ENCODE measurements around the gene MEP1B.

Gene MEP1B

GRCh38 chr18:32189790-32190189, at the start of gene MEP1B:
Gene MEP1B (plus strand): TSS chr18:32190039. CDS start chr18:32190071, 32 bp downstream.
- H3K36me3 ChIP-seq = no peaks in the 10 kb centered on the region
- H3K4me1 ChIP-seq = no peaks in the 10 kb centered on the region
- no peak for TF ChIP-seq CTCF (IDR thresholded peaks at IDR 0.05)
- H3K9me3 ChIP-seq = no peaks in the 10 kb centered on the region
- intact Hi-C loops (cut with DNase I; ENCODE audit: low total_unique reads) = no loop called here
- DNase-seq = no peak
- H3K27ac ChIP-seq = no peak within 1 kb of the TSS
- no peaks in the 10 kb centered on the region for H3K27me3 ChIP-seq
- H3K4me3 ChIP-seq = no peak within 1 kb of the TSS

- H3K36me3 ChIP-seq = no peaks in the 10 kb centered on the region
- TF ChIP-seq CTCF (IDR thresholded peaks at IDR 0.05) = no peak
- intact Hi-C loops (cut with DNase I; ENCODE audit: low total_unique reads) = no loop called here
- H3K9me3 ChIP-seq = no peaks in the 10 kb centered on the region
- no peaks in the 10 kb centered on the region for H3K4me1 ChIP-seq
- no peak for DNase-seq
- H3K4me3 ChIP-seq = no peak overlapping the region
- no peaks in the 10 kb centered on the region for H3K27me3 ChIP-seq
- H3K27ac ChIP-seq = no peak overlapping the region
Measured at GRCh38 chr18:32148185-32148870, 41.5 kb upstream of the MEP1B start.

- Histone ChIP-seq H3K36me3 (no peaks in the 10 kb centered on the region), H3K9me3 (no peaks in the 10 kb centered on the region), H3K27ac (no peak overlapping the region), H3K4me3 (no peak overlapping the region), H3K4me1 (no peaks in the 10 kb centered on the region), H3K27me3 (no peaks in the 10 kb centered on the region)
- intact Hi-C loops (cut with DNase I; ENCODE audit: low total_unique reads) = no loop called here
- DNase-seq = no peak
- TF ChIP-seq CTCF (IDR thresholded peaks at IDR 0.05) = no peak
Measured at GRCh38 chr18:32152705-32153448, 37.0 kb upstream of the MEP1B start.

GRCh38 chr18:32156855-32157254, 33.0 kb upstream of the MEP1B start:
- no peaks in the 10 kb centered on the region for H3K36me3 ChIP-seq
- no peak overlapping the region for H3K4me3 ChIP-seq
- DNase-seq = no peak
- TF ChIP-seq CTCF (IDR thresholded peaks at IDR 0.05) = no peak
- peaks cover 0 to 6% (median 0%) of the 10 kb centered on the region in 4 donors for H3K4me1 ChIP-seq
- H3K27ac ChIP-seq = no peak overlapping the region
- intact Hi-C loops (cut with DNase I; ENCODE audit: low total_unique reads) = no loop called here
- no peaks in the 10 kb centered on the region for H3K27me3 ChIP-seq
- no peaks in the 10 kb centered on the region for H3K9me3 ChIP-seq

- no peak overlapping the region for H3K4me3 ChIP-seq
- no peak for TF ChIP-seq CTCF (IDR thresholded peaks at IDR 0.05)
- H3K27ac ChIP-seq = no peak overlapping the region
- no peaks in the 10 kb centered on the region for H3K9me3 ChIP-seq
- no peaks in the 10 kb centered on the region for H3K27me3 ChIP-seq
- DNase-seq = no peak
- H3K36me3 ChIP-seq = no peaks in the 10 kb centered on the region
- peaks cover 0 to 6% (median 0%) of the 10 kb centered on the region in 4 donors for H3K4me1 ChIP-seq
- intact Hi-C loops (cut with DNase I; ENCODE audit: low total_unique reads) = no loop called here
Measured at GRCh38 chr18:32157580-32157979, 32.3 kb upstream of the MEP1B start.
